ENCODE results near the gene FBLN2.

Gene FBLN2

GRCh38 chr3:13533885-13534301 is 15.0 kb upstream of the FBLN2 start:
- no peak for DNase-seq

- DNase-seq: no peak
Observed at GRCh38 chr3:13535526-13535875, 13.4 kb upstream of the FBLN2 start.

- no peak for DNase-seq
Observed at GRCh38 chr3:13535905-13536304, 13.0 kb upstream of the FBLN2 start.

- no peak for DNase-seq
Observed at GRCh38 chr3:13536432-13536831, 12.5 kb upstream of the FBLN2 start.

GRCh38 chr3:13536832-13537231 is 12.1 kb upstream of the FBLN2 start:
- DNase-seq: no peak

GRCh38 chr3:13537244-13537908 is 11.5 kb upstream of the FBLN2 start:
- DNase-seq: no peak

GRCh38 chr3:13537909-13538296 is 11.0 kb upstream of the FBLN2 start:
- DNase-seq: no peak

GRCh38 chr3:13538520-13539291 is 10.2 kb upstream of the FBLN2 start:
- no peak for DNase-seq

- no peak for DNase-seq
Observed at GRCh38 chr3:13539292-13539638, 9.7 kb upstream of the FBLN2 start.

GRCh38 chr3:13539671-13540070 is 9.3 kb upstream of the FBLN2 start:
- no peak for DNase-seq

- no peak for DNase-seq
Observed at GRCh38 chr3:13540297-13540995, 8.5 kb upstream of the FBLN2 start.

- no peak for DNase-seq
Observed at GRCh38 chr3:13541691-13542090, 7.2 kb upstream of the FBLN2 start.

- no peak for DNase-seq
Observed at GRCh38 chr3:13542142-13542541, 6.8 kb upstream of the FBLN2 start.

GRCh38 chr3:13543253-13543652 is 5.7 kb upstream of the FBLN2 start:
- no peak for DNase-seq

GRCh38 chr3:13544293-13544831 is 4.6 kb upstream of the FBLN2 start:
- peak; percentile 43 for DNase-seq

GRCh38 chr3:13544951-13545651 is 3.8 kb upstream of the FBLN2 start:
- no peak for DNase-seq

GRCh38 chr3:13545952-13546454 is 2.9 kb upstream of the FBLN2 start:
- no peak for DNase-seq

- DNase-seq: no peak
Observed at GRCh38 chr3:13546667-13547171, 2.2 kb upstream of the FBLN2 start.

- DNase-seq: no peak
Observed at GRCh38 chr3:13547591-13548371, 1.1 kb upstream of the FBLN2 start.

GRCh38 chr3:13549623-13550422 is 898 bp downstream of the FBLN2 start:
- peak; percentile 27 for DNase-seq

- DNase-seq: no peak
Observed at GRCh38 chr3:13550423-13550690, 1.4 kb downstream of the FBLN2 start.

All from CD4-positive, alpha-beta T cell treated with Interferon gamma for 1 hour (primary cell).